Upper lobe of right lung (tissue), 1 donor: Measurements from ENCODE around the gene AP5M1. TPM values are rescaled to one million over a fixed set of nuclear protein-coding genes. Genes with fewer than 3 reads are reported as not detected.
"Not testable (repeated sequence)": the region's sequence is repeated elsewhere in the genome, so short reads cannot be mapped to it uniquely, and the experiment has no call there.

Source experiments
- ATAC-seq: fragments of 200-7000 bp; cut with Tn5 transposase; one replicate; pipeline ENCODE4 v1.9.1; 2020; ENCODE audit warnings: mild to moderate bottlenecking, moderate library complexity
- DNase-seq: peaks from one replicate; pipeline ENCODE4 v3.0.0-alpha.2; 2020
- H3K27ac ChIP-seq: fragments of 200-600 bp; one replicate; pipeline ENCODE4 v1.8.0; 2022
- H3K27me3 ChIP-seq: fragments of 200-600 bp; one replicate; pipeline ENCODE4 v1.8.0; 2022; ENCODE audit warnings: mild to moderate bottlenecking
- H3K36me3 ChIP-seq: fragments of 200-600 bp; one replicate; pipeline ENCODE4 v1.8.0; 2022
- H3K4me1 ChIP-seq: fragments of 200-600 bp; one replicate; pipeline ENCODE4 v1.8.0; 2022
- H3K4me3 ChIP-seq: fragments of 200-600 bp; one replicate; pipeline ENCODE4 v1.8.0; 2022; ENCODE audit warnings: mild to moderate bottlenecking
- H3K9me3 ChIP-seq: fragments of 200-600 bp; one replicate; pipeline ENCODE4 v1.8.0; 2022
- CTCF ChIP-seq: fragments of 200-600 bp; IDR thresholded peaks from one replicate; pipeline ENCODE4 v1.8.0; 2022; ENCODE audit warnings: antibody characterized with exemption
- intact Hi-C: fragments of 100-400 bp; cut with DNase I; formaldehyde crosslinking; loops from one replicate; pipeline ENCODE4 v1.11.0; 2022
- long read RNA-seq: library from polyadenylated mRNA; unstranded; transcript quantifications from one replicate; pipeline ENCODE4 v2.0.0, GENCODE V29; 2021
- total RNA-seq: library from RNA; stranded (reverse); fragmentation: NEBNext Ultra II Directional; extraction: Animal tissue kit (Norgen Biotek cat#: 25700); gene quantifications from one replicate; pipeline ENCODE4 v1.2.1, GENCODE V29; 2021
- donor health status: DM: no; HTN: yes; CAD: no; lungs with severe emphysema.

The AP5M1 gene
- total RNA-seq, result 38.8 TPM
- long read RNA-seq, full-length matches to known transcripts, result 18 of 23 reads
- long read RNA-seq, partial matches to known transcripts, result 3 of 23 reads
- long read RNA-seq, other reads (novel, unspliced or antisense), result 2 of 23 reads

GRCh38 chr14:57268161-57269069 lies at the start of gene AP5M1, which contains the start of gene EXOC5:
Gene AP5M1 (plus strand): TSS chr14:57268971. CDS start chr14:57269315, 344 bp downstream.
Gene EXOC5 (minus strand): TSS chr14:57268905. CDS start chr14:57268648, 257 bp downstream.
- peak within 1 kb of the TSS; percentile 87 for H3K4me3 ChIP-seq
- intact Hi-C loops, result no loop called here
- peak; percentile 96 for ATAC-seq
- H3K27me3 ChIP-seq, result no peaks in the 10 kb centered on the region
- no peaks in the 10 kb centered on the region for H3K36me3 ChIP-seq
- peak within 1 kb of the TSS; percentile 94 for H3K27ac ChIP-seq
- peaks cover 40% of the 10 kb centered on the region for H3K4me1 ChIP-seq
- H3K9me3 ChIP-seq, result no peaks in the 10 kb centered on the region
- no peak for TF ChIP-seq CTCF
- DNase-seq, result peak; percentile 96

- no peak for ATAC-seq
- Histone ChIP-seq H3K27me3 (no peaks in the 10 kb centered on the region), H3K27ac (no peak overlapping the region), H3K4me1 (no peaks in the 10 kb centered on the region), H3K4me3 (no peak overlapping the region), H3K9me3 (no peaks in the 10 kb centered on the region), H3K36me3 (peaks cover 41% of the 10 kb centered on the region)
- no peak for TF ChIP-seq CTCF
- intact Hi-C loops, result no loop called here
- DNase-seq, result no peak
These were observed 46.8 kb upstream of the AP5M1 start for GRCh38 chr14:57221931-57222330.

- ATAC-seq (no peak), DNase-seq (no peak)
- TF ChIP-seq CTCF, result no peak
- Histone ChIP-seq H3K27me3 (no peaks in the 10 kb centered on the region), H3K36me3 (peaks cover 42% of the 10 kb centered on the region), H3K9me3 (no peaks in the 10 kb centered on the region), H3K4me3 (no peak overlapping the region), H3K4me1 (no peaks in the 10 kb centered on the region), H3K27ac (no peak overlapping the region)
- intact Hi-C loops, result no loop called here
These were observed 41.7 kb upstream of the AP5M1 start for GRCh38 chr14:57227083-57227482.

- intact Hi-C loops, H3K4me3 ChIP-seq, H3K4me1 ChIP-seq, H3K9me3 ChIP-seq, H3K27ac ChIP-seq, ATAC-seq, DNase-seq, H3K27me3 ChIP-seq: not testable (repeated sequence)
- peaks cover 43% of the 10 kb centered on the region for H3K36me3 ChIP-seq
These were observed 40.5 kb upstream of the AP5M1 start for GRCh38 chr14:57228320-57228719.

GRCh38 chr14:57232006-57232405 lies 36.8 kb upstream of the AP5M1 start:
- TF ChIP-seq CTCF, result no peak
- H3K27ac ChIP-seq, result no peak overlapping the region
- H3K36me3 ChIP-seq, result peaks cover 75% of the 10 kb centered on the region
- H3K4me3 ChIP-seq, result no peak overlapping the region
- DNase-seq, result no peak
- no peaks in the 10 kb centered on the region for H3K9me3 ChIP-seq
- ATAC-seq, result no peak
- no peaks in the 10 kb centered on the region for H3K27me3 ChIP-seq
- intact Hi-C loops, result no loop called here
- H3K4me1 ChIP-seq, result no peaks in the 10 kb centered on the region

GRCh38 chr14:57240115-57240514 lies 28.7 kb upstream of the AP5M1 start:
- intact Hi-C loops, ATAC-seq: not testable (repeated sequence)

More at GRCh38 chr14:57240115-57240514, 28.7 kb upstream of the AP5M1 start:
- not testable (repeated sequence) for DNase-seq, H3K27ac ChIP-seq, H3K27me3 ChIP-seq, H3K4me1 ChIP-seq, H3K9me3 ChIP-seq, H3K4me3 ChIP-seq
- H3K36me3 ChIP-seq, result peaks cover 67% of the 10 kb centered on the region
